K562 (cell line): ENCODE results near the gene PCDH12. TPM values are rescaled to one million over a fixed set of nuclear protein-coding genes. Genes with fewer than 3 reads are reported as not detected.

Source experiments
- CHD7 ChIP-seq: fragments of 200-600 bp; sonication (generic); IDR thresholded peaks from one replicate; pipeline ENCODE4 v1.6.1; 2012; ENCODE audit warnings: mild to moderate bottlenecking, low read depth, low read length, inconsistent platforms
- L3MBTL2 ChIP-seq: fragments of 450-650 bp; IDR thresholded peaks from 2 replicates; pipeline ENCODE4 v1.6.1; 2016; ENCODE audit warnings: mild to moderate bottlenecking, moderate library complexity
- NEUROD1 ChIP-seq: fragments of 150-350 bp; IDR thresholded peaks from 2 replicates; pipeline ENCODE4 v1.6.1; 2014; ENCODE audit warnings: borderline replicate concordance, low read length, low read depth; ENCODE audit not compliant: partially characterized antibody
- SAFB ChIP-seq: fragments of 200-400 bp; formaldehyde crosslinking; IDR thresholded peaks from 2 replicates; pipeline ENCODE4 v1.6.1; 2017; ENCODE audit warnings: low read depth, low read length, borderline replicate concordance
- polyA plus RNA-seq, 8 experiments: library from polyadenylated mRNA; depleted of rRNA in 4 of 8; stranded (reverse) in 5 of 8; unstranded in 3 of 8; fragments of >200 nt; fragmentation: Nextera tagmentation in 2 of 8; fragmentation: Illumina TruSeq in 1 of 8; extraction: Ambion mirVana in 2 of 8; extraction: Trizol in 1 of 8; gene quantifications; 2 replicates each; pipeline versions ENCODE4 v1.2.1 to v1.2.3, GENCODE V29; 2011 to 2014; ENCODE audit warnings: inconsistent platforms in 1 of 8, missing spikeins in 1 of 8
- total RNA-seq, 7 experiments: library from RNA; depleted of rRNA in 6 of 7; stranded (reverse); fragments of >200 nt in 6 of 7; fragmentation: Illumina TruSeq in 2 of 7; extraction: Trizol in 2 of 7; gene quantifications; 2 replicates each; pipeline versions ENCODE4 v1.2.1 to v1.2.3, GENCODE V29; 2011 to 2021; ENCODE audit warnings: low replicate concordance in 1 of 7

The PCDH12 gene
- total and polyA plus RNA-seq, 9 of the 15 experiments (the other 6 are each of a cell fraction or from before 2014, with no cell fraction given) = 0.01 to 0.04 (median 0.01) TPM; not detected in 4

GRCh38 chr5:141995656-141996055 lies 37.7 kb upstream of the PCDH12 start (continued):
- TF ChIP-seq CHD7 = no peak
- TF ChIP-seq L3MBTL2 = no peak
- no peak for TF ChIP-seq NEUROD1
- TF ChIP-seq SAFB = no peak
- TF ChIP-seq, all 486 proteins: peak for 0
